RKO (cell line): ENCODE data around the gene PITHD1.
"Not testable (repeated sequence)": the region's sequence is repeated elsewhere in the genome, so short reads cannot be mapped to it uniquely, and the experiment has no call there.

Experiments used
- DNase-seq: peaks from one replicate; pipeline ENCODE4 v3.0.0-alpha.2; 2016; ENCODE audit warnings: low spot score

The PITHD1 gene

GRCh38 chr1:23825762-23826522, 47.7 kb downstream of the PITHD1 start:
- DNase-seq = no peak

DNA sequence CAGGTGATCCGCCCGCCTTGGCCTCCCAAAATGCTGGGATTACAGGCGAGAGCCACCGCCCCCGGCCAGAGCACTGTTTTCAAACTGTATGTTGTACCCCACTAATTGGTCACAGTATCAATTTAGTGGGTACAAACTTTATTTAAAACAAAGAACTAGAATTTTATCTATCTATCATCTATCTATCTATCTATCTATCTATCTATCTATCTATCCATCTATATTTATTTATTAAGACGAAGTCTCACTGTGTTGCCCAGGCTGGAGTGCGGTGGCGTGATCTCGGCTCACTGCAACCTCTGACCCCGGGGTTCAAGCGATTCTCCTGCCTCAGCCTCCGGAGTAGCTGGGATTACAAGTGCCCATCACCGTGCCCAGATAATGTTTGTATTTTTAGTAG, 48.4 kb downstream of the PITHD1 start:
- not testable (repeated sequence) for DNase-seq

GRCh38 chr1:23827717-23828116, 49.5 kb downstream of the PITHD1 start:
- no peak for DNase-seq

GRCh38 chr1:23834156-23834555, 55.9 kb downstream of the PITHD1 start:
- DNase-seq = not testable (repeated sequence)

- no peak for DNase-seq
Measured at GRCh38 chr1:23836037-23836436, 57.8 kb downstream of the PITHD1 start.
